Measurements from ENCODE around the gene KCNJ8. TPM values are rescaled to one million over a fixed set of nuclear protein-coding genes. Genes with fewer than 3 reads are reported as not detected.
A peak's percentile ranks its signal among the peaks of the same experiment; 100 is the strongest.
"Not testable (repeated sequence)": the region's sequence is repeated elsewhere in the genome, so short reads cannot be mapped to it uniquely, and the experiment has no call there.

KCNJ8 gene
- total and polyA plus RNA-seq, 8 donors: 7.9 to 28.8 (median 21.5) TPM

DNA sequence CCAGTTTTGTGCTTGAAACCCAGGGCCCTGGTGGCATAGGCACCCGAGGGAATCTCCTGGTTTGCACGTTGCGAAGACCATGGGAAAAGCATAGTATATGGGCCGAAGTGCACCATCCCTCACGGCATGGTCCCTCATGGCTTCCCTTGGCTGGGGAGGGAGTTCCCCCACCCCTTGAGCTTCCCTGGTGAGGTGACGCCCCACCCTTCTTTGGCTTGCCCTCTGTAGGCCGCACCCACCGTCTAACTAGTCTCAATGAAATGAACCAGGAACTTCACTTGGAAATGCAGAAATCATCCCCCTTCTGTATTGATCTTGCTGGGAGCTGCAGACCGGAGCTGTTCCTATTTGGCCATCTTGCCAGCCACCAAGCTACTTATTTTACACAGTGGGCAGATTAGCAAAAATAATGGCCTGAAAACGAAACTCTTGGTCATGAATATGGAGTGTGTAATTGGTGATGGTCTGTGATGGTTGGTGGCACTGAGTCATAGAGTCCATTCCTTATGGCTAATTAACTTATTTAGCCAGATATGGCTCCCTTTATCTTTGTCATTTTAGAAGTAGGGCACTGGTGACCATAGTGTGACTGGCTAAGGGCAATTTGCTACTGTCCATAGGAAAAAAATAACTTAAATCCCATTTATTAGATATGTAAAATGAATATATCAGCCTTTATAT is 21.3 kb upstream of the KCNJ8 start:
- Histone ChIP-seq H3K9me3 (no peaks in the 10 kb centered on the region), H3K27me3 (no peaks in the 10 kb centered on the region), H3K4me3 (no peak overlapping the region), H3K4me1 (peaks cover 1 to 14% (median 3%) of the 10 kb centered on the region in 3 donors), H3K27ac (no peak overlapping the region), H3K36me3 (no peaks in the 10 kb centered on the region)
- intact Hi-C loops (cut with DNase I): no loop called here
- TF ChIP-seq, protein P1, sequence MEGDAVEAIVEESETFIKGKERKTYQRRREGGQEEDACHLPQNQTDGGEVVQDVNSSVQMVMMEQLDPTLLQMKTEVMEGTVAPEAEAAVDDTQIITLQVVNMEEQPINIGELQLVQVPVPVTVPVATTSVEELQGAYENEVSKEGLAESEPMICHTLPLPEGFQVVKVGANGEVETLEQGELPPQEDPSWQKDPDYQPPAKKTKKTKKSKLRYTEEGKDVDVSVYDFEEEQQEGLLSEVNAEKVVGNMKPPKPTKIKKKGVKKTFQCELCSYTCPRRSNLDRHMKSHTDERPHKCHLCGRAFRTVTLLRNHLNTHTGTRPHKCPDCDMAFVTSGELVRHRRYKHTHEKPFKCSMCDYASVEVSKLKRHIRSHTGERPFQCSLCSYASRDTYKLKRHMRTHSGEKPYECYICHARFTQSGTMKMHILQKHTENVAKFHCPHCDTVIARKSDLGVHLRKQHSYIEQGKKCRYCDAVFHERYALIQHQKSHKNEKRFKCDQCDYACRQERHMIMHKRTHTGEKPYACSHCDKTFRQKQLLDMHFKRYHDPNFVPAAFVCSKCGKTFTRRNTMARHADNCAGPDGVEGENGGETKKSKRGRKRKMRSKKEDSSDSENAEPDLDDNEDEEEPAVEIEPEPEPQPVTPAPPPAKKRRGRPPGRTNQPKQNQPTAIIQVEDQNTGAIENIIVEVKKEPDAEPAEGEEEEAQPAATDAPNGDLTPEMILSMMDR (IDR thresholded peaks at IDR 0.05): no peak
- FAIRE-seq: no peak
- WGBS, 2 donors: 95 to 96% methylated on average over 10 of the region's 10 CpGs
- DNase-seq: peak in 1 of 6 donors; percentile 28
- ATAC-seq: no peak

GRCh38 chr12:21794807-21795595 is 20.5 kb upstream of the KCNJ8 start:
- ATAC-seq; H3K27me3 ChIP-seq; H3K4me1 ChIP-seq; H3K36me3 ChIP-seq; FAIRE-seq; H3K4me3 ChIP-seq; H3K27ac ChIP-seq; H3K9me3 ChIP-seq; intact Hi-C loops (cut with DNase I): not testable (repeated sequence)
- DNase-seq: peak in 3 of 6 donors; percentile 31 to 49 (median 33)
- 84 to 90% methylated on average over 8 of the region's 8 CpGs for WGBS, 2 donors

- FAIRE-seq; H3K4me3 ChIP-seq; H3K36me3 ChIP-seq; H3K27ac ChIP-seq; ATAC-seq; DNase-seq; H3K27me3 ChIP-seq; H3K9me3 ChIP-seq; intact Hi-C loops (cut with DNase I): not testable (repeated sequence)
- peaks cover 0 to 26% (median 25%) of the 10 kb centered on the region in 3 donors for H3K4me1 ChIP-seq
- 93% methylated on average over 4 of the region's 4 CpGs for WGBS, 2 donors
These were observed 15.2 kb upstream of the KCNJ8 start for GRCh38 chr12:21789687-21790086.

- H3K27ac ChIP-seq: peak overlapping the region in 2 of 4 donors; percentile 38 to 56
- peak in 3 of 6 donors; percentile 33 to 55 (median 33) for DNase-seq
These were observed 13.8 kb upstream of the KCNJ8 start for GRCh38 chr12:21788089-21788983.

GRCh38 chr12:21786041-21786531 is 11.6 kb upstream of the KCNJ8 start:
- TF ChIP-seq, protein P1 (IDR thresholded peaks at IDR 0.05): no peak
- ATAC-seq: peak in 3 of 4 donors; percentile 10 to 48 (median 22)
- H3K4me1 ChIP-seq: peaks cover 0 to 35% (median 26%) of the 10 kb centered on the region in 3 donors
- no peak for DNase-seq
- H3K27me3 ChIP-seq: no peaks in the 10 kb centered on the region
- no peak overlapping the region for H3K4me3 ChIP-seq
- intact Hi-C loops (cut with DNase I): no loop called here
- peak overlapping the region in 2 of 4 donors; percentile 13 to 45 for H3K27ac ChIP-seq
- FAIRE-seq: no peak
- H3K36me3 ChIP-seq: no peaks in the 10 kb centered on the region
- WGBS, 2 donors: 59 to 67% methylated on average over 3 of the region's 3 CpGs
- H3K9me3 ChIP-seq: no peaks in the 10 kb centered on the region

More at GRCh38 chr12:21788089-21788983, 13.8 kb upstream of the KCNJ8 start:
- FAIRE-seq (no peak), ATAC-seq (peak; percentile 93 to 98 (median 94))
- Histone ChIP-seq H3K4me3 (no peak overlapping the region), H3K9me3 (no peaks in the 10 kb centered on the region), H3K4me1 (peaks cover 0 to 26% (median 25%) of the 10 kb centered on the region in 3 donors), H3K36me3 (no peaks in the 10 kb centered on the region), H3K27me3 (no peaks in the 10 kb centered on the region)
- TF ChIP-seq, protein P1 (IDR thresholded peaks at IDR 0.05): no peak
- 40 to 41% methylated on average over 7 of the region's 7 CpGs for WGBS, 2 donors
- intact Hi-C loops (cut with DNase I): no loop called here

DNA sequence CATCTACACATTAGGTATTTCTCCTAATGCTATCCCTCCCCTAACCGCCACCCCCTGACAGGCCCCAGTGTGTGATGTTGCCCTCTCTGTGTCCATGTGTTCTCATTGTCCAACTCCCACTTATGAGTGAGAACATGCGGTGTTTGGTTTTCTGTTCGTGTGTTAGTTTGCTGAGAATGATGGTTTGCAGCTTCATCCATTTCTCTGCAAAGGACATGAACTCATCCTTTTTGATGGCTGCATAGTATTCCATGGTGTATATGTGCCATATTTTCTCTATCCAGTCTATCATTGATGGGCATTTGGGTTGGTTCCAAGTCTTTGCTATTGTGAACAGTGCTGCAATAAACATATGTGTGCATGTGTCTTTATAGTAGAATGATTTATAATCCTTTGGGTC is 8.2 kb upstream of the KCNJ8 start:
- ATAC-seq; H3K27ac ChIP-seq; H3K9me3 ChIP-seq; H3K4me3 ChIP-seq; H3K36me3 ChIP-seq; H3K27me3 ChIP-seq; intact Hi-C loops (cut with DNase I); DNase-seq; FAIRE-seq: not testable (repeated sequence)
- peaks cover 0 to 35% (median 29%) of the 10 kb centered on the region in 3 donors for H3K4me1 ChIP-seq
- 94 to 96% methylated on average over 3 of the region's 3 CpGs for WGBS, 2 donors

Data from pancreas (tissue), 10 donors.